NCI-H2171 (cell line): Measurements from ENCODE around the gene RNF150.
"Not testable (repeated sequence)": the region's sequence is repeated elsewhere in the genome, so short reads cannot be mapped to it uniquely, and the experiment has no call there.

ENCODE experiments used
- DNase-seq: peaks from one replicate; lab custom pipeline; 2025; lab: John Stamatoyannopoulos, UW

Gene RNF150

DNA sequence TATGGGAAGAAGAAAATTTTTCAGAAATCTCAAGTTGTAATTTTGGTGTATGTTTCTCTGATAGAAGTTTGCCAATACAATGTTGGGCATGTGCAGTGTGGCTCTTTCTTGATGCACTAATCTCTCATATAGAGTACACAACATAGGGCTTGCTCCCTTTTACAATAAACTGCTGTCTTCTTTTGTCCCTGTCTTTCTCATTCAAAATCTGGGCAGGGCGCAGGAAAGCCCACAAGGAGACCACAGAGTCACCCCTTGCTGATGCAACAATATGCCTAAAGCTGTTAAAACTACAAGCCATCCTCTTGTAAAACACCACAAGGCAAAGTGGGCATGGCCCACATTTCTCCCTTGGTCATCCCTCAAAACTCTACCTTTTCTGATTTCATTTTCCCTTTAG is 313.7 kb downstream of the RNF150 start:
- no peak for DNase-seq

- DNase-seq: no peak
Observed at GRCh38 chr4:140818433-140818832, 314.8 kb downstream of the RNF150 start.

DNA sequence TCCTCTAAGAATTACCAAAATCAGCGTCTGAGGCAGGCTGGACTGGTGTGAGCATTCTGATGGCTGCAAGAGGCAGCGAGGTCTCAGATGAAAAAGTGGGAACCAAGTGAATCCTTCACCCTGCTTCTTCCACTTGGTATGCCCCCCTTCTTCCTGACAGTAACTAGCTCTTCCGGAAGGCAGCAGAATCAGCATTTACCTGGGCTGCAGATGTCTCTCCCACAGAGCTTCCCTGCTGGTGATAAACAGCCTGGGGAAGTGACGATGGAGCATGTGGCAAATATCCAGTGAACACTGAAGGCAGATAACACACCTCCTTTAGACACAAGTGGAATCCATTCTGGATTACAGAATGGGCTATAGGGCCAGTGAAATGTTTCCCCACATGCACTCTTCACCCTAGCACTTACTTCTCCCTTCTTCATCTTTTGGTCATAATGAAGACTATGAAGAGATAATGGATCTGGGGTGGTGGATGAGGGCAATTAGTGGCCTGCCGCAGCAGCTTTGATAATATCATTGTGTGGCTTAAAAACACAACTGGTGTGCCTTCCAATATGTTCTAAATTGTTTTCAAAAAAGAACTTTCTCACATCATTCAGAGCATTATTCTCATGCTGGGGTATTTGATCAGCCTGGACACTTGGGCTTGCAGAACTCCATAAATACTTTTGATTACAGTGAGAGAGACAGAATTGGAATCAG is 316.3 kb downstream of the RNF150 start:
- no peak for DNase-seq

- DNase-seq: no peak
Observed at GRCh38 chr4:140813804-140814203, 319.5 kb downstream of the RNF150 start.

GRCh38 chr4:140812916-140813315 is 320.4 kb downstream of the RNF150 start:
- no peak for DNase-seq

- DNase-seq: peak; percentile 61
Observed at GRCh38 chr4:140811429-140811828, 321.8 kb downstream of the RNF150 start.

DNA sequence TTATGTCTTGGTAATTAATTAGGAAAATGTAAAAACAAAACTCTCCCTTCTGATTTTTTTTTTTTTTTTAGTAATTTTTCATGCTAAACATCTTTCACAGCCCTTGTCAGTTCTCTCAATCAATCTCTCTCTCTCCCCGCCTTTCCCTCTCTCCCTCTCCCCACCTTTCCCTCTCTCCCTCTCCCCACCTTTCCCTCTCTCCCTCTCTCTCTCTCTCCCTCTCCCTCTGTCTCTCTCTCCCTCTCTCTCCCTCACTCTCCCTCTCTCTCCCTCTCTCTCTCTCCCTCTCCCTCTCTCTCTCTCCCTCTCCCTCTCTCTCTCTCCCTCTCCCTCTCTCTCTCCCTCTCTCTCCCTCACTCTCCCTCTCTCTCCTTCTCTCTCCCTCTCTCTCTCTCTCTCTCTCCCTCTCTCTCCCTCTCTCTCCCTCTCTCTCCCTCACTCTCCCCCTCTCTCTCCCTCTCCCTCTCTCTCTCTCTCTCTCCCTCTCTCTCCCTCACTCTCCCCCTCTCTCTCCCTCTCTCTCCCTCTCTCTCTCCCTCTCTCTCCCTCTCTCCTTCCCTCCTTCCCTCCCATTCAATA is 322.6 kb downstream of the RNF150 start:
- DNase-seq: not testable (repeated sequence)
